ENCODE results near the gene WNT2.

GRCh38 chr7:117279931-117280557 is 42.8 kb downstream of the WNT2 start:
- TF ChIP-seq CTCF (IDR thresholded peaks at IDR 0.05) (no peak), EZH2 (IDR thresholded peaks at IDR 0.05; ENCODE audit: borderline replicate concordance, insufficient read depth, low read depth, low read length, poor library complexity, severe bottlenecking) (no peak)
